Adrenal gland (tissue), 5 donors: ENCODE data around the gene GAL3ST3.

Experiments
- POLR2A ChIP-seq, 2 donors: fragments of 450-650 bp; IDR thresholded peaks; one replicate each; pipeline ENCODE4 v1.6.1; 2017; ENCODE audit warnings: antibody characterized with exemption in 2 of 2, mild to moderate bottlenecking in 2 of 2, moderate library complexity in 1 of 2
- TF ChIP-seq, protein P1 (sequence below), 6 experiments: fragments of 450-650 bp in 4 of 6; fragments of 200-600 bp in 2 of 6; sonication (generic) in 1 of 6; IDR thresholded peaks; 1 replicate in 5 of 6; 2 replicates in 1 of 6; pipeline versions ENCODE4 v1.5.1 to v1.8.0; 2016 to 2021; ENCODE audit warnings: antibody characterized with exemption in 6 of 6, mild to moderate bottlenecking in 2 of 6, moderate library complexity in 1 of 6
- donor health status: DM: no; HTN: no; CAD: no.

DNA sequence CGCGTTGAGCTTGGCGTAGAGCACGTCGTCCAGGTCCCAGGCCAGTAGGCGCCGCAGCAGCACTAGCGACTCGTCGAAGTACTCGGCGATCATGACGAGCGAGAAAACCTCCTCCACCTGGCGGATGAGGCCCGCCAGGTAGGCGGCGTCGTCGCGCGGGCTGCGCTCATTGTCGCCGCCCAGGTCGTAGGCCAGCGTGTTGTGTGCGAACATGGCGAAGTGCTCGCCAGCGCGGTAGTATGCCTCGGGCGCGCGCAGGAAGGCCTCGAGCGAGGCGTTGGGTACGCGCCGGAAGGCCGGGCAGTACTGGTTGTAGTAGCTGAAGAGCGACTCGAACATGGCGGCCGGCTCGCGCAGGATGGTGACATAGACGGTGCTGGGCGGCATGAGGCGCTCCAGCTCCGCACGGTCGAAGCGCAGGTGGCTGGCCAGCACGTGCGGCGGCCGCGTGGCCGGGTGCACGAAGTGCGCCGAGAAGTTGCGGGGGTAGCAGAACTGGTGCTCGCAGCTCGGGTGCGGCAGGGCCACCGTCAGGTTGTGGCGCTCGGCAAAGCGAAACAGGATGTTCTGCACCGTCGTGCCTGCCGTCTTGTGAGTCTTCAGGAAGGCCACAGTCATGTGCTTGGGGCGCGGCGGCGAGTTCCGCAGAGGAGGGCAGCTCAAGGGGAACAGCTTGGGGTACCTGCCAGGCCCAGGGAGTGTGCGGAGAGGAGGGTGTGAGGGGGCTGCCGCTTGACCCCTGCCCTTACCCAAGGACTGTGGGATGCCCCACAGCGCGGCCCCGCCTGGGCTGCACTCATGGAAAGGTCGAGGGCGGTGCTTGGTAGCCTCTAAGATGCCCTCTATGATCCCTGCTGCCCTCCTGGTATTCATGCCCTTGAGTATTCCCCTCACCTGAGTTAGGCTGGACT is 5.7 kb downstream of the GAL3ST3 start:
- TF ChIP-seq, protein P1, sequence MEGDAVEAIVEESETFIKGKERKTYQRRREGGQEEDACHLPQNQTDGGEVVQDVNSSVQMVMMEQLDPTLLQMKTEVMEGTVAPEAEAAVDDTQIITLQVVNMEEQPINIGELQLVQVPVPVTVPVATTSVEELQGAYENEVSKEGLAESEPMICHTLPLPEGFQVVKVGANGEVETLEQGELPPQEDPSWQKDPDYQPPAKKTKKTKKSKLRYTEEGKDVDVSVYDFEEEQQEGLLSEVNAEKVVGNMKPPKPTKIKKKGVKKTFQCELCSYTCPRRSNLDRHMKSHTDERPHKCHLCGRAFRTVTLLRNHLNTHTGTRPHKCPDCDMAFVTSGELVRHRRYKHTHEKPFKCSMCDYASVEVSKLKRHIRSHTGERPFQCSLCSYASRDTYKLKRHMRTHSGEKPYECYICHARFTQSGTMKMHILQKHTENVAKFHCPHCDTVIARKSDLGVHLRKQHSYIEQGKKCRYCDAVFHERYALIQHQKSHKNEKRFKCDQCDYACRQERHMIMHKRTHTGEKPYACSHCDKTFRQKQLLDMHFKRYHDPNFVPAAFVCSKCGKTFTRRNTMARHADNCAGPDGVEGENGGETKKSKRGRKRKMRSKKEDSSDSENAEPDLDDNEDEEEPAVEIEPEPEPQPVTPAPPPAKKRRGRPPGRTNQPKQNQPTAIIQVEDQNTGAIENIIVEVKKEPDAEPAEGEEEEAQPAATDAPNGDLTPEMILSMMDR (IDR thresholded peaks at IDR 0.05): no peak
- TF ChIP-seq POLR2A (IDR thresholded peaks at IDR 0.05): no peak
